ENCODE data around the gene SREBF1.

The SREBF1 gene

DNA sequence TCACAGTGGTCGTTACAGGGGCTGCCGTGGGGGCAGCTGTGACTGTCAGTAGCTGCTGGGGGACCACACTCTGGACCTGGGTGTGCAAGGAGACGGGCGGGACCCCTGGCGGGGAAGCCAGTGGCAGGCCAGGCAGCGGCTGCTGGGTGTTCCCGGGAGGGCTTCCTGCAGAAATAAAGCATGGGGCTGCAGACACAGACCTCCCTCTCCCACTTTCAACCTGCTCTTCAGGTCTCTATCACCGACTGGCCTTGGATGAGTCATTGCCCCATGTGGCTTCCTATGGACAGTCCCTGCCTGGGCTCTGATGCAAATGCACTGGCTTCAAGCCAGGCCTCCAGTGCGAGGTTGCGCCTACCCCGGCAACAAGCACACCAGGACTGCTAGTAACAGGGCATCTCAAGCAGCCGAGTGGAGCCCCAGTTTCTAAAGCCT is 17.2 kb downstream of the SREBF1 start:
- no peaks in the 10 kb centered on the region for H3K27me3 ChIP-seq (ENCODE audit: low read depth, low read length)
- no peak overlapping the region for H3K27ac ChIP-seq (ENCODE audit: low read length)
- H3K9me3 ChIP-seq (ENCODE audit: control insufficient read depth in 1 of 2, low read length in 2 of 2), result no peaks in the 10 kb centered on the region
- no peak overlapping the region for H3K4me3 ChIP-seq (ENCODE audit: low read depth in 1 of 2, low read length in 2 of 2)
- H3K4me1 ChIP-seq (ENCODE audit: control insufficient read depth in 1 of 2, insufficient read depth in 2 of 2, low read length in 2 of 2), result peaks cover 27 to 78% of the 10 kb centered on the region in 2 donors
- H3K36me3 ChIP-seq (ENCODE audit: control insufficient read depth in 1 of 2, insufficient read depth in 2 of 2, low read length in 2 of 2), result peaks cover 22 to 41% of the 10 kb centered on the region in 2 donors

DNA sequence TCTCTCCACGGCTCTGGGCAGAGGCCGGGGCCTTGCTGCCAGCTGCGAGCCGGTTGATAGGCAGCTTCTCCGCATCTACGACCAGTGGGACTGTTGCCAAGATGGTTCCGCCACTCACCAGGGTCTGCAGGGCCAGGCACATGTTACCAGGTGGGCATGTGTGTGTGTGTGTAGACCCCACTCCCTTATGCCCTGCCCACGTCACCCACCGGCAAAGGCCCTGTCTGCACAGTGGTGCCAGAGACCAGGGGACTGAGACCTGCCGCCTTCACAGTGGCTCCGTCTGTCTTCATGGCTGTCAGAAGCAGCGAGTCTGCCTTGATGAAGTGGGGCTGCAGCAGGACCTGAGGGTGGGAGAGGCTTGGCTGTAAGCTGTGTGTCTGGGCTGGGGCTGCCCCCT is 17.7 kb downstream of the SREBF1 start:
- H3K27ac ChIP-seq (ENCODE audit: low read length), result no peak overlapping the region
- no peaks in the 10 kb centered on the region for H3K9me3 ChIP-seq (ENCODE audit: control insufficient read depth in 1 of 2, low read length in 2 of 2)
- peaks cover 22 to 46% of the 10 kb centered on the region in 2 donors for H3K36me3 ChIP-seq (ENCODE audit: control insufficient read depth in 1 of 2, insufficient read depth in 2 of 2, low read length in 2 of 2)
- H3K4me1 ChIP-seq (ENCODE audit: control insufficient read depth in 1 of 2, insufficient read depth in 2 of 2, low read length in 2 of 2), result peaks cover 23 to 78% of the 10 kb centered on the region in 2 donors
- H3K27me3 ChIP-seq (ENCODE audit: low read depth, low read length), result no peaks in the 10 kb centered on the region
- no peak overlapping the region for H3K4me3 ChIP-seq (ENCODE audit: low read depth in 1 of 2, low read length in 2 of 2)

DNA sequence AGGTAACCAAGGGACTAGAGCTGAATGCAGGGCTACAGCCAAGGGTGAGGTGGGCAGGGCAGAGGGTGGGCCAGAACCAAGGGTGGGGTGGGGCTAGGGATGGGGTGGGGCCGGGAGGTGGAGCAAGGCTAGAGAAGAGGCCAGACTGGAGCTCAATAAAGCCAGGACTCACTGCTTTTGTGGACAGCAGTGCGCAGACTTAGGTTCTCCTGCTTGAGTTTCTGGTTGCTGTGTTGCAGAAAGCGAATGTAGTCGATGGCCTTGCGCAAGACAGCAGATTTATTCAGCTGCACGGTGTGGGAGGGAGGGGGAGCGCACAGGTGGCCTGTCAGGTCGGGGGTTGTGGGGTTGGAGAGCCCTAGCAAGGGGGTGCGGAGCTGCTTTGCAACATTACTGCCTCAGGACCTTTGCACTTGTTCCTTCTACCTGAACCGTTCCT is 18.7 kb downstream of the SREBF1 start:
- Histone ChIP-seq H3K36me3 (ENCODE audit: control insufficient read depth in 1 of 2, insufficient read depth in 2 of 2, low read length in 2 of 2) (peaks cover 22 to 55% of the 10 kb centered on the region in 2 donors), H3K4me1 (ENCODE audit: control insufficient read depth in 1 of 2, insufficient read depth in 2 of 2, low read length in 2 of 2) (peaks cover 18 to 72% of the 10 kb centered on the region in 2 donors), H3K27me3 (ENCODE audit: low read depth, low read length) (no peaks in the 10 kb centered on the region), H3K9me3 (ENCODE audit: control insufficient read depth in 1 of 2, low read length in 2 of 2) (no peaks in the 10 kb centered on the region), H3K27ac (ENCODE audit: low read length) (no peak overlapping the region), H3K4me3 (ENCODE audit: low read depth in 1 of 2, low read length in 2 of 2) (no peak overlapping the region)

DNA sequence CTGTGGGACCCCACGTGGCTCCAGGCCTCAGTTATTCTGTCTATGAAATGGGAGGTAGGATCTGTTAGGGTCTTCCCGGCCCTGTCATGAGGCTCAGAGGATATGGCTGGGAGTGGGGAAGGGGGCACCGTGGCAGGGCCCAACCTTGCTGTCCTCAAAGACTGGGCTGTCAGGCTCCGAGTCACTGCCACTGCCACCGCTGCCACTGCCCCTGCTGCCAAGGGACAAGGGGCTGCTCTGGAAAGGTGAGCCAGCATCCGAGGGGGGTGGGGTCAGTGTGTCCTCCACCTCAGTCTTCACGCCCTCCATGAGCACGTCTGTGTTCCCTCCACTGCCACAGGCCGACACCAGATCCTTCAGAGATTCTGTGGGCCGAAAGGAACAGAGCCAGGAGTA is 19.2 kb downstream of the SREBF1 start:
- peaks cover 22 to 57% of the 10 kb centered on the region in 2 donors for H3K36me3 ChIP-seq (ENCODE audit: control insufficient read depth in 1 of 2, insufficient read depth in 2 of 2, low read length in 2 of 2)

DNA sequence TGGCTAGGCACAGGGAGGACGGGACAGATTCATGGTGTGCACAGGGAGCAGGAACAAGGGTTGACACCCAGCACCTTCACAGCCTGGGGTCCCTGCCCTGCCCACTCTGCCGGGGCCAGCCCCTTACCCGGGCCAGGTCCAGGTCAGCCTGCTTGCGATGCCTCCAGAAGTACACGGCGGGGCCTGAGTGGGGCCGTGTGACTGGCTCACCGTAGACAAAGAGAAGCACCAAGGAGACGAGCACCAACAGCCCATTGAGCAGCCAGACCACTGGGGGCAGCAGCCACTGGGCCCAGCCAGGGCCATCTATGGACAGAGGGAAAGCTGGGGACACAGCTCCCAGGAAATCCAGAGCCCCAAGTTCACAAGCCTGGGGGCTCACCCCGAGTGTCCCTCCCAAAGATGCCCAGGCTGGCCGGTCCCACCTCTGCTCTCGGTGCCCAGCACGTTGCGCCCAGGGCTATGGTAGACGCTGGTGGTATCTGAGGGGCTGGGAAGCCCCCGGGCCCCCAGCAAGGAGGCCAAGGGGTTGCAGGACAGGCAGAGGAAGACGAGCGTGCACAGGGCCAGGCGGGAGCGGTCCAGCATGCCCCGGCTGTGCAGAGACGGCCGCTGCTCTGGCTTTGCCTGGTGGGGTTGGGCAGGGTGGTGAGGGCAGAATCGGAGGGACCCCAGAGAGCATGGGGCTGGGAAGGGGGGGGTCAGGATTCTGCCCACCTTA is 19.8 kb downstream of the SREBF1 start:
- H3K27me3 ChIP-seq (ENCODE audit: low read depth, low read length), result no peaks in the 10 kb centered on the region
- H3K27ac ChIP-seq (ENCODE audit: low read length), result no peak overlapping the region
- H3K9me3 ChIP-seq (ENCODE audit: control insufficient read depth in 1 of 2, low read length in 2 of 2), result no peaks in the 10 kb centered on the region
- peaks cover 22 to 57% of the 10 kb centered on the region in 2 donors for H3K36me3 ChIP-seq (ENCODE audit: control insufficient read depth in 1 of 2, insufficient read depth in 2 of 2, low read length in 2 of 2)
- peaks cover 15 to 68% of the 10 kb centered on the region in 2 donors for H3K4me1 ChIP-seq (ENCODE audit: control insufficient read depth in 1 of 2, insufficient read depth in 2 of 2, low read length in 2 of 2)
- no peak overlapping the region for H3K4me3 ChIP-seq (ENCODE audit: low read depth in 1 of 2, low read length in 2 of 2)

More for the DNA sequence above, 19.2 kb downstream of the SREBF1 start:
- no peak overlapping the region for H3K4me3 ChIP-seq (ENCODE audit: low read depth in 1 of 2, low read length in 2 of 2)
- no peaks in the 10 kb centered on the region for H3K27me3 ChIP-seq (ENCODE audit: low read depth, low read length)
- no peaks in the 10 kb centered on the region for H3K9me3 ChIP-seq (ENCODE audit: control insufficient read depth in 1 of 2, low read length in 2 of 2)
- H3K27ac ChIP-seq (ENCODE audit: low read length), result no peak overlapping the region
- H3K4me1 ChIP-seq (ENCODE audit: control insufficient read depth in 1 of 2, insufficient read depth in 2 of 2, low read length in 2 of 2), result peaks cover 14 to 68% of the 10 kb centered on the region in 2 donors

DNA sequence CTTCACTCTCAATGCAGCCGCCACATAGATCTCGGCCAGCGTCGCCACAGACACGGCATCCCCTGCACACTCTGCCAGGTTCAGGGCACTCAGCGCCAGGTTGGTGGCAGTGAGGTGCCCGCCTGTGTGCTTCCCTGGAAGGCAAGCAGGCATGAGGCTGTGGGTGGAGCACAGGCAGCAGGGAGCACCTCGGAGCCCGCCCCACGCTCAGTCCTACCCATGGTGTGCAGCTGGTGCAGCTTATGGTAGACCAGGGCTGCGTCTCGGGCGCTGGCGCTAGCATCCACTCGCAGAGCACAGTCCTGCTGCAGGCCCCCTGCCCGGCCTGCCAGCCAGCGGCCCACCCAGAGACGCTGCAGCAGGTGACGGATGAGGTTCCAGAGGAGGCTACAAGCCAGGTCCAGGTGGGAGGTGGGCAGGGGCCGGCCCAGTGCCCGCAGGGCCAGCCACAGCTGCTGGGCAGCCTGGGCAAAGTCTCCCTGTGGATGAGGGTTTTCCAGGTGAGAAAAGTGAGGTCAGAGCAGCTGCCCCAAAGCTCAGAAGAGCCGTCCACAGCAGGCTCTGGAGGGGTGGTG is 20.5 kb downstream of the SREBF1 start:
- H3K4me1 ChIP-seq (ENCODE audit: control insufficient read depth in 1 of 2, insufficient read depth in 2 of 2, low read length in 2 of 2), result peaks cover 19 to 68% of the 10 kb centered on the region in 2 donors
- no peak overlapping the region for H3K4me3 ChIP-seq (ENCODE audit: low read depth in 1 of 2, low read length in 2 of 2)
- no peaks in the 10 kb centered on the region for H3K27me3 ChIP-seq (ENCODE audit: low read depth, low read length)
- H3K9me3 ChIP-seq (ENCODE audit: control insufficient read depth in 1 of 2, low read length in 2 of 2), result no peaks in the 10 kb centered on the region
- peaks cover 26 to 57% of the 10 kb centered on the region in 2 donors for H3K36me3 ChIP-seq (ENCODE audit: control insufficient read depth in 1 of 2, insufficient read depth in 2 of 2, low read length in 2 of 2)
- H3K27ac ChIP-seq (ENCODE audit: low read length), result no peak overlapping the region

DNA sequence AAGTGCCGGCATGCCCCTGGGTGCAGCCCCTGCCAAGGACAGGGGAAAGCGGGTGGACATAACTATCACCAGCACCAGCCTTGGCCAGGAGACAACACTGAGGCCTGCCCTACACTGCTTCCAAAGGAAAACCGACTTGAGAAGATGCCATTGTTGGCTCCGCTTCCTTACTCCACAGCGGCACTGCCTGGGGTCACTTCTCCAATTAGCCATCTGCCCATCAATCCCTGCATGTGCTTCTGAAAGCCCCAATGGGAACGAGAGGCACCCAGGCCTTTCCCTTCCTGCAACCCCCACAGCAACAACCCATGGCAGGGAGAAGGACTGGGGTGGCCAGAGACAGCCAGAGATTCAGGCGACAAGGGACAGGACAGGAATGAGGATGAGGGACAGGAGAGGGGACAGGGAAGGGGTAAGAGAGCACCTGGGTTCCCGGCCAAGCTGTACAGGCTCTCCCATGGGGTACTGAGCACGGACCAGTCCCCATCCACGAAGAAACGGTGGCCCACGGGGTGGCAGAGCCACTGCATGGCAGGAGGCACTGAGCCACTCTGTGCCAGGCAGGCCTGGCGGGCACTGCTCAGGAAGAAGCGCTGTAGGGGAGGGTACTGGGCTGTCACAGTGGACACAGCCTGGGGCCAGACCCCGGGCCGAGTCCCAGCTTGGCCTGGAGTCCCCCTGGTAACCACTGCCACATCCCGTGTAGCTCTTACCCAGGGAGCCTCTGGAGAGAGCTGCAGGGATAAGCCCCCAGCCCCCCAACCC is 21.2 kb downstream of the SREBF1 start:
- Histone ChIP-seq H3K4me1 (ENCODE audit: control insufficient read depth in 1 of 2, insufficient read depth in 2 of 2, low read length in 2 of 2) (peaks cover 18 to 68% of the 10 kb centered on the region in 2 donors), H3K9me3 (ENCODE audit: control insufficient read depth in 1 of 2, low read length in 2 of 2) (no peaks in the 10 kb centered on the region), H3K4me3 (ENCODE audit: low read depth in 1 of 2, low read length in 2 of 2) (no peak overlapping the region), H3K36me3 (ENCODE audit: control insufficient read depth in 1 of 2, insufficient read depth in 2 of 2, low read length in 2 of 2) (peaks cover 25 to 57% of the 10 kb centered on the region in 2 donors), H3K27me3 (ENCODE audit: low read depth, low read length) (no peaks in the 10 kb centered on the region), H3K27ac (ENCODE audit: low read length) (no peak overlapping the region)

DNA sequence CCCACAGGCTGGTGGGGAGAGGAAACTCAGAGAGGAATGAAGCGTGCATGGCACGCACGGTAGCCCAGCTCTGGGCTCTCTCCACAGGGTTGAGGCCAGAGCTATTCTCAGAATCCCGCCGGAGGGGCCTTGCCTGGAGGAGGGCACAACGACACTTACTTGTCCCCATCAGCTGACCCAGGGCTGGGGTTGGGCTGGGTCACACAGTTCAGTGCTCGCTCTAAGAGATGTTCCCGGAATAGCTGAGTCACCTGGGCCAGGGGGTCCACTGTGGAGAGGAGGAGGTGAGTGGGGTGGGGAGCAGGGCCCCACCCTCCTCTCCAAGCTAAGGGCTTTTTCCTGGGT is 21.8 kb downstream of the SREBF1 start:
- Histone ChIP-seq H3K27ac (ENCODE audit: low read length) (no peak overlapping the region), H3K4me1 (ENCODE audit: control insufficient read depth in 1 of 2, insufficient read depth in 2 of 2, low read length in 2 of 2) (peaks cover 12 to 65% of the 10 kb centered on the region in 2 donors), H3K9me3 (ENCODE audit: control insufficient read depth in 1 of 2, low read length in 2 of 2) (no peaks in the 10 kb centered on the region), H3K27me3 (ENCODE audit: low read depth, low read length) (no peaks in the 10 kb centered on the region), H3K36me3 (ENCODE audit: control insufficient read depth in 1 of 2, insufficient read depth in 2 of 2, low read length in 2 of 2) (peaks cover 20 to 57% of the 10 kb centered on the region in 2 donors), H3K4me3 (ENCODE audit: low read depth in 1 of 2, low read length in 2 of 2) (no peak overlapping the region)

DNA sequence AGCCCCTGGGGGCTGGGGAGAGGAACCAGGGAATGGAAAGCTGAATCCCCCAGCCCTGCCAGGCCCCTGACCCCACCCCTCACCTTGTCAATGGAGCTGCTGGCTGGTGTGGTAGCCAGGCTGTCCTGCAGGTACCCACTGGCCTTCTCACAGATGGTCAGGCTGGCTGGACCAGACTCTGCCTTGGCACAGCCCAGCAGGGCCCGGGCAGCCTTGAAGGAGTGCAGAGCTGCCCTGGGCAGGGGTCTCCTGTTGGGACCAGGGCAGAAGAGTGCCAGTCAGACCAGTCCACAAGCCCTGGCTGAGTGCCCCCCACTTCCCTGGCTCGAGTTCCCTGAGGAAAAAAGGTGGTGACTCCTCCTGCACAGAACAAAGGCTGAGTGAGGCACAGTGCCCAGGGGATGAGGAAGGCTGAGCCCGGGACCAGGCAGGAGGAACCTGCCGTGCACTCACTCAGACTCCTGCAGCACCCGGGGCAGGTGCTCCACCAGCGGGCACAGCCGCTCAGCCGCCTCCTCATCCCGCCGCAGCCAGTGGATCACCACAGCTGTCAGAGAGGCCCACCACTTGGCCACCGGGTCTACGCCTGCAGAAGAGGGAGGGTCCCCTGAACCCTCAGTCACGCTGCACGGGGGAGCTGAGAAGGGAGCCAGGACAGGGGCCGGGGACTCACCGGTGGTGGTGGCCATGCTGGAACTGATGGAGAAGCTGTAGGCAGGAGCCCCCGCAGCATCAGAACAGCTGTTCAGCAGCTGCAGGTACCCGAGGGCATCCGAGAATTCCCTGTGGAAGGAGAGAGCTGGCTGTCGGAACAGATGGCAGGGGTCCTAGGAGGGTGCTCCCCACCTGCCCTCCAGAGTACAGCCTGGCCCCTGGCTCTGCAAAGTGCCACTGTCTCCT is 22.4 kb downstream of the SREBF1 start:
- H3K27ac ChIP-seq (ENCODE audit: low read length), result no peak overlapping the region
- no peak overlapping the region for H3K4me3 ChIP-seq (ENCODE audit: low read depth in 1 of 2, low read length in 2 of 2)
- no peaks in the 10 kb centered on the region for H3K9me3 ChIP-seq (ENCODE audit: control insufficient read depth in 1 of 2, low read length in 2 of 2)
- no peaks in the 10 kb centered on the region for H3K27me3 ChIP-seq (ENCODE audit: low read depth, low read length)
- H3K4me1 ChIP-seq (ENCODE audit: control insufficient read depth in 1 of 2, insufficient read depth in 2 of 2, low read length in 2 of 2), result peaks cover 9 to 62% of the 10 kb centered on the region in 2 donors
- peaks cover 16 to 57% of the 10 kb centered on the region in 2 donors for H3K36me3 ChIP-seq (ENCODE audit: control insufficient read depth in 1 of 2, insufficient read depth in 2 of 2, low read length in 2 of 2)

DNA sequence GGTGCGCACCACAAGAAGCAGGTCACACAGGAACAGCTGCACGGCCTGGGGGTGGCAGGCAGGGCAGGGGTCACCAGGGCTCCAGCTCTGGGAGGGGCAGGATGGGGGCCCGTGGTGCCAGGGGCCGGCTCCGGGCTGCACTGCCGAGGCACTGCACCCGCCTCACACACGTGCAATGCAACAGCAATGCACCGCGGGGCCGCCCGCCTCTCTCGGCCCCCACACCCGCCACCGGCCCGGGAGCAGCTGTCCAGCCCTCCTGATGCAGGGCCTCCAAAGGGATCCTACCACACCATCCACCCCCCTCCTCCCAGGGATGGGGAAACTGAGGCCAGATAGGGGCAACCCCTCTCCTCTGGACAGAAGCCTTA is 23.1 kb downstream of the SREBF1 start:
- H3K36me3 ChIP-seq (ENCODE audit: control insufficient read depth in 1 of 2, insufficient read depth in 2 of 2, low read length in 2 of 2), result peaks cover 11 to 50% of the 10 kb centered on the region in 2 donors
- H3K27me3 ChIP-seq (ENCODE audit: low read depth, low read length), result no peaks in the 10 kb centered on the region
- no peak overlapping the region for H3K27ac ChIP-seq (ENCODE audit: low read length)
- H3K4me3 ChIP-seq (ENCODE audit: low read depth in 1 of 2, low read length in 2 of 2), result no peak overlapping the region
- H3K9me3 ChIP-seq (ENCODE audit: control insufficient read depth in 1 of 2, low read length in 2 of 2), result no peaks in the 10 kb centered on the region
- H3K4me1 ChIP-seq (ENCODE audit: control insufficient read depth in 1 of 2, insufficient read depth in 2 of 2, low read length in 2 of 2), result peaks cover 9 to 55% of the 10 kb centered on the region in 2 donors
